ENCODE measurements around the gene MLLT3.

Gene MLLT3

GRCh38 chr9:20518737-20519136 lies 103.6 kb downstream of the MLLT3 start:
- in situ Hi-C loops (cut with HindIII; ENCODE audit: low sequenced_read_pairs): no loop called here

GRCh38 chr9:20513126-20513913 lies 109.0 kb downstream of the MLLT3 start:
- in situ Hi-C loops (cut with HindIII; ENCODE audit: low sequenced_read_pairs): no loop called here

DNA sequence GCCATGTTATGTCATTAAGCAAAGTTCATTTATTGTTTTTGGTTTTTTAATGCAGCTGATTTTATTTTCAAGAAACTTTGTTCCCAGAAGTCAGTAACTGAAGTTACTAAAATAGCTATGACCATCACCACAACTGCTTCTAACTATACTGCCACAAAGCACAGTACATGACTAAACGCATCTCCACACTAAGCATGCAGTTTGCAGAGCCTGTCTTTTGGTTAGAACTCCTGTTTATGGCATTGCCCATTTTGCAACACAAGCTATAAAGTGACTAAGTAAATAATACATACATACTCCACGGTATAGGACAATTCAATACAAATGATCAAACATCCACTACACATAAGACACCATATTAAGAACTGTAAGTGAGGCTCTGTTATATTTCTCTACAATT lies 109.7 kb downstream of the MLLT3 start:
- in situ Hi-C loops (cut with HindIII; ENCODE audit: low sequenced_read_pairs): no loop called here

- in situ Hi-C loops (cut with HindIII; ENCODE audit: low sequenced_read_pairs): no loop called here
These were observed 110.2 kb downstream of the MLLT3 start for GRCh38 chr9:20512106-20512505.

DNA sequence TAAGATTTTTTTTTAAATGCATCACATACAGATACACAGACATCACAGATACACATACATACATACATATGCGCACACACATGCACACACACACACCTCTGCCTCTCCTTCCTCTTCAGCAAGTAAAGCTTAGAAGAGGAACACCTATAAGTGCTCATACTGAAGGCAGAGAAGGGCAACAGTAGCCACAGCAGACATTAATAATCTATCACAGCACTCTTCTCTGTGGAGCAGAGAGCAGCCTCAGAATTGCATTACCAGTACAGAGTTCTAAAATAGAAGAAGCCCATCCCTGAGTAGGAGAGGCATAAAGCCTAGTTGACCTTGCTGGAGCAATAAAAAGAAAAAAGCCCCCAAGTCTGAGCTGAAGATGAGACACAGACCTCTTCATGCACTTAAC lies 110.6 kb downstream of the MLLT3 start:
- in situ Hi-C loops (cut with HindIII; ENCODE audit: low sequenced_read_pairs): no loop called here

DNA sequence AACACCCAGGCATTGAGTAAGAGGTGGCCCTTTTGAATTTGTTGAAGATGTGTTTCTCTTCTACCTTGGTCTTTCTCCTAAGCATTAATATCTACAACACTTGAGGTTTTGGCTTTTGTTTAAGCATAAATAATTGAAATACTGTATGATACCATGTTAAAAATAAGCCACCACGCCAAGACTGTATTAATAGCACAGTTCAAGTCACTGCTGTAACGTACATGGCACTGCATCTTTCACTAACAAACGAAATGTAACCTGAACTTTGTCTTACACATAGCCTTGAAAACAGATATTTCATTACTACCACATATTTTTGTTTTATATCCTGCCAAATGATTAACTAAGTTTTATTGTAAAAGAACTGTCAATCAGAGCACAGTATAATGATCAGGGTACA lies 112.8 kb downstream of the MLLT3 start:
- in situ Hi-C loops (cut with HindIII; ENCODE audit: low sequenced_read_pairs): no loop called here

- in situ Hi-C loops (cut with HindIII; ENCODE audit: low sequenced_read_pairs): no loop called here
These were observed 114.1 kb downstream of the MLLT3 start for GRCh38 chr9:20508242-20508641.

- in situ Hi-C loops (cut with HindIII; ENCODE audit: low sequenced_read_pairs): no loop called here
These were observed 114.9 kb downstream of the MLLT3 start for GRCh38 chr9:20507431-20507830.

- in situ Hi-C loops (cut with HindIII; ENCODE audit: low sequenced_read_pairs): no loop called here
These were observed 116.0 kb downstream of the MLLT3 start for GRCh38 chr9:20506099-20506900.

DNA sequence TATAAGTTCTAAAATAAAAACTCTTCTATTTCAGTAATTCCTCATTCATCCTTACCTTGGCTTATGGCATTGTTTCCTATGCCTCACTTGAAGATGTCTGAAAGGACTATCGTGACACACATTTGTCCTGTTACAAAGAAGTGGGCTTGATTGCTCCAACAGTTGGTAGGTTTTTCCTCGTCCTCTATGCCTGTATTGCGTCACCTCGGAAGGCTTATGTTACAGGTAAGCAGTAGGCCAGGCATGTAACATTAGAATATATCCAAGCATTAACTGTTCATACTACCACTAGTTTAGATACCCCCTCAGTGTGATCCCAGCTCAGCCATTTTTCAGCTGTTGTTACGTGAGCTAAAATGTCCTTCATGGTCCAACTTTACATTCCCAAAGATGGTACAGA lies 116.7 kb downstream of the MLLT3 start:
- in situ Hi-C loops (cut with HindIII; ENCODE audit: low sequenced_read_pairs): no loop called here

DNA sequence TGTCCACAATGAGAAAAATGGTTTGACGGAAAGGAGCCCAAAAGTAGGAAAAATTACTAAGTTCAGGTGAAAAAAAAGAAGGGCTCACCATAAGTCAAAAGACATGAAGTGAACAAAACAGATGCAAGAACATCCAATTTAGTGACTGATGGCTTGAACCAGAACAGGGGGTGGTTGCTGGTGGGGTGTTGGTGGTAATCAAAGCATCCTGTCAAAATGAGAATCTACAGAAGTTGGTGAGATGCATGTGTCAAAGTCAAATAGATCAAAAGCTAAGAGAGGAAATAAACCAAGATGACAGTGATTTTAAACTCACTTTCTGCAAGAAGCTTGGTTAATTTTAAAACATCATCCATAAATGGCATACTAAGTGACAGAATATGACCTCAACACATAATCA lies 117.4 kb downstream of the MLLT3 start:
- in situ Hi-C loops (cut with HindIII; ENCODE audit: low sequenced_read_pairs): no loop called here

DNA sequence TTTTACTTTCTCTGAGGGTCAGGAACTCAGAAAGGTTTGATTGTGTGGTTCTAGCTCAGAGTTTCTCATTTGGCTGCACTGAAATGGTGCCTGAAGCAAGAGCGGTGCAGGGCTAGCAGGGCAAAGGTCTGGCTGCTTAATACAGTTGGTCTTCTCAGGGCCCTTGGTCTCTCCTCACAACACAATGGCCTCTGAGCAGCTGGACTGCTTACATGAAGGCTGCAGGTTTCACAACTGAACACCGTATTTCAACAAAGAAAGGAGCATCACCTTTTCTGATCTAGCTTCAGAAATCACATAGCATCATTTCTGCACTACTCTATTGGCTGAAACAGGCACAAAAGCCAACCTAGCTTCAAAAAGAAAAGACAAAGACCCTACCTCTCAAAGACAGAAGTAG lies 122.2 kb downstream of the MLLT3 start:
- in situ Hi-C loops (cut with HindIII; ENCODE audit: low sequenced_read_pairs): no loop called here

GRCh38 chr9:20499013-20499412 lies 123.3 kb downstream of the MLLT3 start:
- in situ Hi-C loops (cut with HindIII; ENCODE audit: low sequenced_read_pairs): no loop called here

- in situ Hi-C loops (cut with HindIII; ENCODE audit: low sequenced_read_pairs): no loop called here
These were observed 126.0 kb downstream of the MLLT3 start for GRCh38 chr9:20496328-20496727.

- in situ Hi-C loops (cut with HindIII; ENCODE audit: low sequenced_read_pairs): no loop called here
These were observed 127.2 kb downstream of the MLLT3 start for GRCh38 chr9:20495098-20495497.

- in situ Hi-C loops (cut with HindIII; ENCODE audit: low sequenced_read_pairs): no loop called here
These were observed 128.3 kb downstream of the MLLT3 start for GRCh38 chr9:20494035-20494434.

DNA sequence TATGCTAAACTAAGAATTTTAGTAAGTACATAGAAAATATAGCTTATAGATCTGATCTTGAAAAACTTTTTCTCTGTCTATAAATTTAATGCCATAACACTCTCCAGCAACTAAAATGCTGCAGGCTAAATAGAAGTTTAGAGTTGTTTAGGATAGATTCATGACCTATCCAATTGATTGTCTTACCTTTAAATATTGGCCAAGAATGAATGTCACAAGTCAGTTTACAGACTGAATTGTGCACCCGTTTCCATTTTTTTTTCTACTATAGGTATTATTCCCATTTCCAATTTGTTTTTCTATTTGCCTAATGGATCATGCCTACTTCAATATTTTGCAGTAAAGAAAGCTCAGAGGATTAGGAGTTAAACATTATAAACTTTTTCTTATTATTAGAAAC lies 129.5 kb downstream of the MLLT3 start:
- in situ Hi-C loops (cut with HindIII; ENCODE audit: low sequenced_read_pairs): no loop called here

GRCh38 chr9:20491612-20492011 lies 130.7 kb downstream of the MLLT3 start:
- in situ Hi-C loops (cut with HindIII; ENCODE audit: low sequenced_read_pairs): no loop called here

DNA sequence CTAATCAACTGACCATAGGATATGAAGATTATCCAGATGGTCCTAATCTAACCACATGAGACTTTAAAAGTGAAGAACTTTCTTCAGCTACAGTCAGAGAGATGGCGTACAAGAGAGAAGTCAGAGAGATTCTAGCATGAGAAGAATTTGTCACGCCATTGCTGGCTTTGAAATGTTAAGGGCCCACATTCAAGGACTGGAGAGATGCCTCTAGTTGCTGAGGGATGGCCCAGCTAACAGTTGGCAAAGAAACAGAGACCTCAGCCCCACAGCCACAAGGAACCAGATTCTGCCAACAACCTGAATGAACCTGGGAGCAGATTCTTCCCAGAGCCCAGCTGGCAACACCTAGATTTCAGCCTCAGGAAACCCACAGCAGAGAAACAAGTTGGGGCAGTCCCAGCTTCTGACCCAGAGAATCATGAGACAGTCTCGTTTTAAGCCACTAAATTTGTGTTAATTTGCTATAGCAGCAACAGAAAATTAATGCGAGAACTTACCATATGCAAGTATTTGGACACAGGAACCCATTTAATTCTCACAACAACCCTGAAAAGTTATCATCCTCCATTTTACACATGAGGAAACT lies 132.0 kb downstream of the MLLT3 start:
- in situ Hi-C loops (cut with HindIII; ENCODE audit: low sequenced_read_pairs): no loop called here

GRCh38 chr9:20488691-20489090 lies 133.6 kb downstream of the MLLT3 start:
- in situ Hi-C loops (cut with HindIII; ENCODE audit: low sequenced_read_pairs): no loop called here

GRCh38 chr9:20486552-20486951 lies 135.7 kb downstream of the MLLT3 start:
- in situ Hi-C loops (cut with HindIII; ENCODE audit: low sequenced_read_pairs): no loop called here

GRCh38 chr9:20481437-20481836 lies 140.9 kb downstream of the MLLT3 start:
- in situ Hi-C loops (cut with HindIII; ENCODE audit: low sequenced_read_pairs): no loop called here
